Measurements from ENCODE around the gene CYBA.
A peak's percentile ranks its signal among the peaks of the same experiment; 100 is the strongest.

CYBA gene

DNA sequence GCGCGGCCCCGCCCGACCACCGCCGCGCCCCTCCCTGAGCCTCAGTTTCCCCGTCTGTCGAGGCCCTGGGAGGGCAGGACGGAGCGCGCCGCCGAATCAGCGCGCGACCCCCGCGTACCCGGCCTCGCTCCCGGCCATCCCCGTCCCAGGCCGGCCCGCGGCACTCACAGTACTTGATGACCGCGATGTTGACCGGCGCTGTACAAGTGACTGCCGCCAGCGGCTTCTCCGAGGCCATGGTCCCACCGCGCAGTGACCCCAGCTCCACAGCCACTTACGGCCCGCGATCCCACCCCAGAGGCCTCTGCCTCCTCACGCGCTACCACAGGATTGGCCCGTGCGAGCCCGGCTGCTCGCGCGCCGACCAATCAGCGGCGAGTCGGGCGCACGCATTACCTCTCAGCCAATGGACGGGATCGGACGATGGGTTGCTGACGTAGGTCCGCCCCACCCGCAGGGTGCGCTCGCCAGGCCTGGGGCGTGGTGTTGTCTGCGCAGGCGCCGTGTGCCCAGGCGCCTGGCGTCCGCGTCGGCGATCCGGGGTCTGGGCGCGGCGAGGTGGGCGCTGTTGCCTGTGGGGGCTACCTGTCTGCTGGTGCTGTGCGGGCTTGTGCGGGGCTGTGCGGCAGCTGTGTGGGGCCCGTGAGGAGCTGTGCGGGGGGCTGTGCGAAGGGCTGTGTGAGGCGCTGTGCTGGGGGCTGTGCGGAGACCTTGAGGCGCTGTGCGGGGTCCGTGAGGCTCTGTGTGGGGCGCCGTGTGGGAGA, 12.2 kb upstream of the CYBA start, which contains the start of gene MVD:
Gene MVD (minus strand): TSS at position 249 of the 764 bp plus-strand sequence. CDS start 11 bp downstream, at position 238.
- peak; percentile 98 for DNase-seq (ENCODE audit: low spot score)

GRCh38 chr16:88662222-88662842, 11.5 kb upstream of the CYBA start:
- DNase-seq (ENCODE audit: low spot score): no peak

- DNase-seq (ENCODE audit: low spot score): no peak
These were observed 10.6 kb upstream of the CYBA start for GRCh38 chr16:88661468-88661867.

DNA sequence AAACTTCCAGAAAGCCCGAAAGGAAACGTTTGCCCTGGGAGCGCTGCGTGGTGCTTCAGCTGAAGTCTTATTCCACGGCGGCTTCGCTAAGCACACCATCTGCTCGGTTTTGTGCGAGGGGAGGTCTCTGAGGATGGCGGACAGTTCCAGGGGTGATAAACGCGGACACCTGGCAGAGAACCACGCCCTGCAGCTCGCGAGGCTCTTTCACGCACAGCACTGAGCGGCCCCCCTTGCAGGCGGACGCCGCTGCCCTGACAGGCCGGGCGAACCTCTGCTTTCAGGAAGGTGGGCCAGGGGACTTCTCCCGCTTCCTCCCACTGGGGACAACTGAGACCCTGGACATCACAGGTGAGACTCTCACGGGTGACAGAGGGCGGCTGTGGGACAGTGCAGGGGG, 8.3 kb upstream of the CYBA start:
- DNase-seq (ENCODE audit: low spot score): no peak

DNA sequence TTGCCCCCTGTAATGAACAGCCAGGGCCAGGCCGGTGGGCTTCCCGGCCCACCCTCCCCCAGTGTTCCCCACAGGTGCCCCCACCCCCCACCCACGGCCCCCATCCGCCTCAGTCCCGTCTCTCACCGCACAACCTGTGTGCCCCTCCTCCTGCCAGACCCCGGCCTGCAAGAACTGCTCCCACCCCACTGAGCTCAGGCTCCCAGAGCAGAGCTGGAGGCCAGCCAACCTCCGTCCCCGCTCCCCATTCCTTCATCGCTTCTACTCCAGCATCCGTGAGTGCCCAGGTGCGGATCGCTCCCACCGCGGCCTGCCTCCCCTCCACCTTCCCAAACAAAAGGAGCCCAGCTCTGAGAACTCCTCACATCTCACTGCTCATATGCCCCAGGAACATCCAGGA, 7.9 kb upstream of the CYBA start:
- no peak for DNase-seq (ENCODE audit: low spot score)

GRCh38 chr16:88657371-88657770, 6.5 kb upstream of the CYBA start:
- DNase-seq (ENCODE audit: low spot score): no peak

GRCh38 chr16:88656291-88656980, 5.6 kb upstream of the CYBA start:
- no peak for DNase-seq (ENCODE audit: low spot score)

DNA sequence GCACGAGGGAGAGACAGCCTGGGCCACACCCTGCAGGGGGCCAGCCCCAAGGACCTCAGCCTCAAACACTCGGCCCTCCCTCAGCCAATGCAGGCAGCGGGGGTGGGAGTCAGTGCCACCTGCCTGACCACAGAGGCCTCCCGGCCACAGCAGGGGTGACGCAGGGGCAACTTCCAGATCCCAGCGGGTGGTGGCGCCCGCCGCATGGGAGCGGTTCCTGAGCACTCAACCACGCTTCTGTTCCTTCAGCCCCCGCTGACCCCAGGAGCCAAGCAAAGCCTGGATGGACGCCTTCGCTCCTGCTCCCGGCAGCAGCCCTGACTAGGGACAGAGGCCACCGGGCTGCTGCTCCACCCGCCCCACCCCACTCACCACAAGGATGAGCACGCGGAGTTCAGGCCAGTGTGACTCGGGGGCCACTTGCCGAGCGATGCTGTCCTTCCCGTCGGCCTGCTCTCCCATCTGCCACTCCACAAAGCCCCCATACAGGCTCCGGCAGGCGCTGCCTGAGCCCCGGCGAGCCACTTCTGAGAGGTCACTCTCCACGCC, 5.0 kb upstream of the CYBA start:
- no peak for DNase-seq (ENCODE audit: low spot score)

- DNase-seq (ENCODE audit: low spot score): no peak
These were observed 4.3 kb upstream of the CYBA start for GRCh38 chr16:88655053-88655732.

DNA sequence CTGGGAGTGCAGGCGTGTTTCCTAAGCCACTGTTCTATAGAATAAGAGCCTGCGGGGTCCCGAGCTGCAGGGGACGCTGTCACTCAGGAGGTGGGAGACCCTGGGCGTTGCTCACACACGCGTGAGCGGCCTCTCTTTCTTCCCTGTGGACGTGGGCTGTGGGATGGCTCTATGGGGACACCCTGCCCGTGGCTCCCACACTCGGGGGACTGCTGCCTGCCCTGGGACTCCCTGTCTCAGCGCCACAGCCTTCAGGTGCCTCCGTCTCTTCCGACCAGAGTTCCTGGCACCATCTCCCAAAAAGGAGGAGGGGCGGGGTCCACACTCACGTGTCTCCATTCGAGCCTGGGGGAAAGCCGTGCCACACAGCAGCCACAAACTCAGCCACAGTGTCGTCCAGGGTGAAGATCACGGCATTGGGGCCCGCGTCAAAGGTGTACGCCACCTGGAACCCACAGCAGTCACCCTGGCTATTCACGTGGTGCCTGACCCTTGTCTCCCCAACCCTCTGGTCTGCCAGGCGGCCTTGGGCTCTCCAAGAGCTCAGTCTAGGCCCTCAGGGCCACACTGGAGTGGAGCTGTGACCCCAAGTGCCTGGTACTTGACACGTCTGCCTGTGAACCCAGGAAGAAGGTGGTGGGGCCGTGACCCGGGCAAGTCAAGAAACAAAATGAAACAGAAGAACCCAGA, 3.7 kb upstream of the CYBA start:
- DNase-seq (ENCODE audit: low spot score): no peak

- DNase-seq (ENCODE audit: low spot score): no peak
These were observed 2.9 kb upstream of the CYBA start for GRCh38 chr16:88653596-88654362.

- no peak for DNase-seq (ENCODE audit: low spot score)
These were observed 2.2 kb upstream of the CYBA start for GRCh38 chr16:88653101-88653500.

DNA sequence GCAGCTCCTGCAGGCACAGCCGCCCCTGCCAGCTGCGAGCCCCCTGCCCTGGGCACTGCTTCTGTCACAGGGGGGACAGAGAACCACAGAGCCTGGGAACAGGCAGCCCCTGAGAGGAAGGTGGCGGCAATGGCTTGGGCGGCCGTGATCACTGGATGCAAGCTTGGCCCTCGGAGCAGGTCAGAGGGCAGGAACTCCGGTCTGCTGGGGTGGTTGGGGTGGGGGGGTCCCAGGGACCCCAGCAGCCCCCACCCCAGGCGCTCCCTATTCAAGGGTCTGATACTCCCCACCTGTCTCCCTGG, 1.9 kb upstream of the CYBA start:
- no peak for DNase-seq (ENCODE audit: low spot score)

DNA sequence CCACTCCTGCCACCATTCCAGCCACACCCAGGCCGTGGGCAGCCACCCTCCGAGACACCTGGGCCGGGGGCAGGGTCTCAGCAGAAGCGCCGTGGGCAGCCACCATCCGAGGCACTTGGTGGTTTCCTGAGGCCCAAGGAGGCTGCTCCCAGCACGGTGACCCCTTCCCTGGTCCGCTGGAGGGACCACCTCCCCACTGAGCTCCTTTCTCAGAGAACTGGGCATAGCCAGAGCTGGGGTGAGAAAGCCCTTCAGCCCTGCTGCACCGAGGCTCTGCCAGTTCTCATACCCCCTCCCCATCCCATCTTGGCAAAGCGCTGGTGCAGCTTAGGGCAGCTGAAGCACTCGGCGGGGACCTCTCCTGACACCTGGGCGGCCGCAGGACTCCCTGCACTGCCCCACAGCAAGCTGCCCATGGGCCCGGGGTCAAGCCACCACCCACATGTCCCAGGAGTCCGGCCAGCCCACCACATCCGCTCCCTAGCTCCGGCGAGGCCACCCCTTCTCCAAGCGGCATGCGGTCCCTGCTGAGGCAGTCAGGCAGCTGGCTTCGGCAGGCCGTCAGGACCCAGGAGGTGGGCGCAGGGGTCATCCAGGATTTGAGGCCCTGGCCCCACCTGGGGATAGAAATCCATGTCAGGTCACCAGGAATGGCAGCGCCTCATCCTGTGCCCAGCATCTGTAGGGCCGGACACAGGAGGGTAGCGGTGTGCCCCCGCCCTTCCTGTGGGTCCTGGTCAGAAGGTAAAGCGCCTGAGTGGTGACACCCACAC, 1.3 kb upstream of the CYBA start:
- no peak for DNase-seq (ENCODE audit: low spot score)

DNA sequence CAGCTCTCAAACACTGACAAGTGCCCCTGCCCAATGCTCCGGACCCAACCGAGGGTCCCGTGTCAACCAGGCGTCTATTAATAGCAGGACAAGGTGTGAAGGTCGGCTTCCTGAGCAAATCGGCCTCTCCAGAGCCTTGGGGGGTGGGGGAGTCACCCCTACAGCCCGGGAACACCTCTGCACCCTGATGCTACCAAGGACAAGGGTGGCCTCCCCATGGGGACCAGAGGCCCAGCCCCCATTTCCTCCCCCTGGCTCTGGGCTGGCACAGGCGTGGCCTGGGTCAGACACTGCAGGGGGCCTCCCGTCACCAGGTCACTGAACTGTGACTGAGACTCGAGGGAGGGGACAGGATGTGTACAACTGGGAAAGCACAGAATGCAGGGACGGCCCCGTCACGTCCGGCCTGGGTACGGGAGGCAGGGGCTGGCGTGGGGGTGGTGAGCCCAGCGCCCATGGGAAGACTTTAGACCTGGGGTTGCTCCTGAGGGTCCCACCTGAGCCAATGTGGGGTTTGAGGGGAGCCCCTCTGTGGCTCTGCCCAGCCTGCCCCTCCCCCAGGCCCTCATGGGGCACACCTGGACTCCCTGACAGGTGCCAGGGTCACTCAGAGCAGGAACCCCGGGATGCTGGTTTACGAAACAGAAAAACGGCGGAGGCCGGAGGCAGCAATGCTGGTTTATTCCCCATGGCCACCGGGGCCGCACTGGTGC, 579 bp upstream of the CYBA start:
- DNase-seq (ENCODE audit: low spot score): peak; percentile 95

DNA sequence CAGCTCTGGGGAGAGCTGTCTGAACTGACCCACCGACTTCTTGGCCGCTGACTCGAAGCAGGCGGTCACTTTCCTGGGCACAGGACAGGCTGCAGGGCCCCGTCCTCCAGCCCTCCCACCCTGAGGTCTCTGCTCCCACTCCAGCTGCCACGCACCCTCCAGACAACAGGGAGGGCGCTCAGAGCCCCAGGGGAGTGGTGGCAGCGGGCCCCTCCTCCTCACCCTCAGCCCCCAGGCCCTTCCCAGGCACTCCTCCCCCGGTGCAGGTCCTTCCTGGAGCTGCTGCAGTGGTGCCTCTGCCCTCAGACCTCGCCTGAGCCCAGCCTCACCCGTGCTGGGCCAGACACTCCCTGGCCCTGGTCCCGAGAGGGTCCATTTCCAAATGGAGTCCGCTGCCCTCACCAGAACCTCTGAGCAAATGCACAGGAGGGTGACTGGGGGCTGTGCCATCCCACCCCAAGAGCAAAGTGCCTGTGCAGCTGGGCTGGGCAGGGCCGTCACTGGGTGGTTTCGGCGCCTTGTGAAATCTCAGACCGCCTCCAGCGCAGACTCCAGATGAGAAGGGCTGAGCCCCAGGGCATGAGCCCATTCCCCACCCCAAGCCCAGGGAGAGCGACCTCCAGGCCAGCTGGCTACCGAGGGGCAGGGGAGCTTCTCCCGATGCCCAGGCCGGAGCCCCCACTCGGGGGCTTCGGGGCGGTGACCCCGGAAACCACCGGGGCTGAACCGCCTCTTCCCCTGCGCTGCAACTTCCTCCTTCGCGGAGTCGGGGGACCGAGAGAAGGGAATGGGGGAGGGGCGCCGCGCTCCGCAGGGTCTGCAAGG, 717 bp downstream of the CYBA start:
- DNase-seq (ENCODE audit: low spot score): peak; percentile 66

- DNase-seq (ENCODE audit: low spot score): peak; percentile 55
These were observed 1.5 kb downstream of the CYBA start for GRCh38 chr16:88649195-88649923.

Measured in NAMALWA (cell line).